K562 (cell line): ENCODE data around the gene CEP20.

ENCODE experiments used
- ATF3 ChIP-seq, 2 experiments: fragments of 450-650 bp in 1 of 2; sonication (generic) in 1 of 2; formaldehyde crosslinking in 1 of 2; IDR thresholded peaks in 1 of 2; conservative IDR thresholded peaks in 1 of 2; 2 replicates each; pipeline versions ENCODE4 v1.6.1 to v1.8.1; 2016 to 2023; ENCODE audit warnings: mild to moderate bottlenecking in 2 of 2, moderate library complexity in 2 of 2, inconsistent platforms in 1 of 2, missing genetic modification reagents in 1 of 2
- CBX3 ChIP-seq, 2 experiments: IDR thresholded peaks; 1 replicate in 1 of 2; 2 replicates in 1 of 2; pipeline ENCODE4 v1.6.1; 2012; ENCODE audit warnings: inconsistent platforms in 2 of 2, low read length in 2 of 2, borderline replicate concordance in 1 of 2, control low read depth in 1 of 2
- ELK1 ChIP-seq: sonication (generic); formaldehyde crosslinking; IDR thresholded peaks from 2 replicates; pipeline ENCODE4 v1.8.1; 2022; ENCODE audit warnings: missing genetic modification reagents
- FOXM1 ChIP-seq, 2 experiments: fragments of 450-650 bp in 1 of 2; sonication (generic) in 1 of 2; formaldehyde crosslinking in 1 of 2; IDR thresholded peaks; 2 replicates each; pipeline versions ENCODE4 v1.6.1 to v1.9.0; 2017 to 2022; ENCODE audit warnings: low read depth in 2 of 2, mild to moderate bottlenecking in 2 of 2, missing genetic modification reagents in 1 of 2, moderate library complexity in 1 of 2
- GABPA ChIP-seq: fragments of 200-800 bp; sonication (Bioruptor generic); conservative IDR thresholded peaks from 2 replicates; pipeline ENCODE4 v1.6.1; 2016; ENCODE audit warnings: low read depth, missing genetic modification characterization, missing compliant biosample characterization
- MCM3 ChIP-seq: fragments of 450-650 bp; IDR thresholded peaks from 2 replicates; pipeline ENCODE4 v1.6.1; 2016
- POLR2AphosphoS5 ChIP-seq: IDR thresholded peaks from 2 replicates; pipeline ENCODE4 v1.6.1; 2011; ENCODE audit warnings: mild to moderate bottlenecking, low read depth, low read length, moderate library complexity; ENCODE audit not compliant: control insufficient read depth, insufficient read depth
- SPI1 ChIP-seq: IDR thresholded peaks from 2 replicates; pipeline ENCODE4 v1.6.1; 2011; ENCODE audit warnings: low read depth, low read length, control low read depth, borderline replicate concordance
- TF ChIP-seq, protein P1 (sequence below), 3 experiments: IDR thresholded peaks in 2 of 3; conservative IDR thresholded peaks in 1 of 3; 2 replicates each; pipeline ENCODE4 v1.5.1; 2011 to 2012; ENCODE audit warnings: low read length in 3 of 3, mild to moderate bottlenecking in 3 of 3, control low read depth in 2 of 3, improper control_type of control experiment in 1 of 3, inconsistent platforms in 1 of 3, low read depth in 1 of 3, mixed read lengths in 1 of 3, moderate library complexity in 1 of 3; ENCODE audit not compliant: insufficient read depth in 2 of 3

- TF ChIP-seq POLR2AphosphoS5: no peak
- TF ChIP-seq, protein P1, sequence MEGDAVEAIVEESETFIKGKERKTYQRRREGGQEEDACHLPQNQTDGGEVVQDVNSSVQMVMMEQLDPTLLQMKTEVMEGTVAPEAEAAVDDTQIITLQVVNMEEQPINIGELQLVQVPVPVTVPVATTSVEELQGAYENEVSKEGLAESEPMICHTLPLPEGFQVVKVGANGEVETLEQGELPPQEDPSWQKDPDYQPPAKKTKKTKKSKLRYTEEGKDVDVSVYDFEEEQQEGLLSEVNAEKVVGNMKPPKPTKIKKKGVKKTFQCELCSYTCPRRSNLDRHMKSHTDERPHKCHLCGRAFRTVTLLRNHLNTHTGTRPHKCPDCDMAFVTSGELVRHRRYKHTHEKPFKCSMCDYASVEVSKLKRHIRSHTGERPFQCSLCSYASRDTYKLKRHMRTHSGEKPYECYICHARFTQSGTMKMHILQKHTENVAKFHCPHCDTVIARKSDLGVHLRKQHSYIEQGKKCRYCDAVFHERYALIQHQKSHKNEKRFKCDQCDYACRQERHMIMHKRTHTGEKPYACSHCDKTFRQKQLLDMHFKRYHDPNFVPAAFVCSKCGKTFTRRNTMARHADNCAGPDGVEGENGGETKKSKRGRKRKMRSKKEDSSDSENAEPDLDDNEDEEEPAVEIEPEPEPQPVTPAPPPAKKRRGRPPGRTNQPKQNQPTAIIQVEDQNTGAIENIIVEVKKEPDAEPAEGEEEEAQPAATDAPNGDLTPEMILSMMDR (IDR thresholded peaks at IDR 0.05 in 2 of 3, conservative IDR thresholded peaks at IDR 0.05 in 1 of 3; ENCODE audit: insufficient read depth in 2 of 3, low read depth in 1 of 3, low read length in 3 of 3): no peak
- no peak for TF ChIP-seq FOXM1 (IDR thresholded peaks at IDR 0.05; ENCODE audit: low read depth)
- no peak for TF ChIP-seq FOXM1 (CRISPR knock-in tag; IDR thresholded peaks at IDR 0.05; ENCODE audit: low read depth)
- TF ChIP-seq SPI1: no peak
- TF ChIP-seq MCM3: no peak
- TF ChIP-seq GABPA (tag): no peak
- TF ChIP-seq ELK1 (CRISPR knock-in tag): no peak
- no peak for TF ChIP-seq CBX3 (IDR thresholded peaks at IDR 0.05; ENCODE audit: borderline replicate concordance in 1 of 2, low read length in 2 of 2)
- no peak for TF ChIP-seq ATF3 (IDR thresholded peaks at IDR 0.05)
- TF ChIP-seq ATF3 (CRISPR knock-in tag; conservative IDR thresholded peaks at IDR 0.05): no peak
Observed at GRCh38 chr16:15880434-15881308, 7.7 kb downstream of the CEP20 start.
